ENCODE data around the gene APOLD1.
"Not testable (repeated sequence)": the region's sequence is repeated elsewhere in the genome, so short reads cannot be mapped to it uniquely, and the experiment has no call there.

The APOLD1 gene

DNA sequence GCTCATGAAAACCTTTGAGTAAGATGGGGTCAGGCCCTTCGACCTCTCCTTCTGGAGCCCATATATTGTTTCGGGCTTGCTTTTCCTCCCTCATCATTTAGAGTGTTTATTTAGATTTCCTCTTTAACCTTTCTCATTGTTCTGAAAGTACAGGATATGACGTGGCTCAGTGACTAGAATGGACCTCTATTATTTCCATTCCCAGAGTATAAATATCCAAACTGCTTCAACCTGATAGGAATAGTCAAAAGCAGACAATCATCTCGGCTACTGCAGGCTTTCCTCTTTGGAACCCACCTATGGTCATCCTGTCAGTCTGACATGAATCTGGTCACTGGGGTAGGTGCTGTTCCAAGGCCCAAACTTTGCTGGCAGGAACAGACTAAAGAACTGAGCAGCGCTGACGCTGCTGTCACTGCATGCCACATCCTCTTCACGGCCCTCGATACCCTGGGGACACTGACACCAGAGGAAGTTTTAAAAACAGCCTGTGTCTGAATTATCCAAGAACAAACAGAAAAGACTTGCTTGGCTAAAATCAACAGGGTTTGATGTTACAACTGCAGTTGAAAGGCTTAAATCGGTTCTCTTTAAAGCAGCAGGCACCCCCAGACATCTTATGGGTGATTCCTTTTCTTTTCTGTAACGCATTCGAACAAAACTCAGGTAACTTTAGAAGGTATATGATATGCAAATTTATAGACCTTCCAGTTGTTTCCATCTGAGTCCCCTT is 22.7 kb downstream of the APOLD1 start:
- no peak for DNase-seq (ENCODE audit: low read depth, low spot score)

DNA sequence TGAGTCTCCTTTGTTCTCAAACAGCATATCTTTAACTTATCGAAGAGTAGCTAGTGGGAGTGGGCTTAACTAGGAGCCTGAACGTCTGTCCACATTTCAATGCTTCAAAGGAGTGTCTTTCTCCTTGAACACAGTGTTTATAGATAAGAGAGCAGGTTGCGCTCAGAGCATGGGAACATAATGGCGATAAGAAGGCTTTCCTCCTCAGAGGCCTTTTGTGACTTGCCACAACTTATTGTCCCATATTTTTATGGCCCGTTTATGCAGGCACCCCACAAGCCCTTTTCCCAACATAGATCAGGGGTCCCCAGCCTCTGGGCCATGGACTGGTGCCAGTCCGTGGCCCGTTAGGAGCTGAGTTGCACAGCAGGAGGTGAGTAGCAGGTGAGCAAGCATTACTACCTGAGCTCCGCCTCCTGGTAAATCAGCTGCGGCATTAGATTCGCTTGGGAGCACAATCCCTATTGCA is 25.1 kb downstream of the APOLD1 start:
- no peak for DNase-seq (ENCODE audit: low read depth, low spot score)

DNA sequence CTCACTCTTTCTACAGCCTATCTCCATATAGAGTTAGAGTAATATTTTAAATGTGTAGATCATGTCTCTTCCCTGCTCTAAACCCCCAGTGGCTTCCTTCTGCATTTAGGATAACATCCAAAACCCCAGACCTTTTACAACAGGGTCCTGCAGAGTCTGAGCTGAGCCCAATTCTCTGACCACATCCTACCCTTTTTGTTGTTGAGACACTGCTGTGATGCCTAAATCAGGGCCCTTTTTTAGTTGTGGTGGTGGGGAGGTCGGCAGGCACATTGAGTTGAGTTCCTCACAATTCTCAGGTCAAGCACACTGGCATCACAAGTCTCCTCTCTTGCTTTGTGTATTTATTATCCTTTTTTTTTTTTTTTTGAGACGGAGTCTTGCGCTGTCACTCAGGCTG is 25.9 kb downstream of the APOLD1 start:
- no peak for DNase-seq (ENCODE audit: low read depth, low spot score)

DNA sequence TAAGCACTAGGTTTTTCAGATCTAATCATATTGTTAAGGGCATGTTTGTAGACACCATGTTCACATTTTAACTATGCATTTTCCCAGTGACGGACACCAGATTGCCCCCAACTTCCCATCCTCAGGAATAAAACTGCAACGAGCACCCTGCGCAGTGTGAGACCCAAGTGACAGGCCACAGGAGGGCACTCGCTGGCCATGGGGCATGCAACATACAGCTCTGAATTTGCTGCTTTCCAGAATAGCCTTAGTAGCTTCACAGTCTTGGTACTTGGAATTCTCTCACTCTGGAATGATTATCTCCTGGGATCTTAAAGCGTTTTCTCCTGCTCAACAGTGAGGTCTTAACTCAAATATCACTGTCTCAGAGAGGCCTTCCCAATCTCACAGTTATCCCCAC is 26.7 kb downstream of the APOLD1 start:
- no peak for DNase-seq (ENCODE audit: low read depth, low spot score)

DNA sequence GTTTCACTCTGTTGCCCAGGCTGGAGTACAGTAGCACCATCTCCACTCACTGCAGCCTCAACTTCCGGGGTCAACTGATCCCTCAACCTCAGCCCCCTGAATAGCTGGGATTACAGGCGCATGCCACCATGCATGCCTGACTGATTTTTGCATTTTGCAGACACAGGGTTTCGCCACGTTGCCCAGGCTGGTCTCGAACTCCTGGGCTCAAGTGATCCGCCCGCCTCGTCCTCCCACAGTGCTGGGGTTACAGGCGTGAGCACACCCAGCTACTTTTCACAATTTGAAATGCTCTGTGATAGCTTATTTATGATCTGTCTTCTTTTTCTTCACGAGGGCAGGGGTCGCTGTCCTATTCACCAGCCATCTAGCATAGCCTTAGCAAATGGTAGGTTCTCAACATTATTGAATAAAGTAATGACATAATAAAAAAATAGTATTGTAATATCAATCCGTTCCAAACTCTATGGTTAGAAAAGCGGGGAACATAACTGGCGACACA is 27.2 kb downstream of the APOLD1 start:
- no peak for DNase-seq (ENCODE audit: low read depth, low spot score)

DNA sequence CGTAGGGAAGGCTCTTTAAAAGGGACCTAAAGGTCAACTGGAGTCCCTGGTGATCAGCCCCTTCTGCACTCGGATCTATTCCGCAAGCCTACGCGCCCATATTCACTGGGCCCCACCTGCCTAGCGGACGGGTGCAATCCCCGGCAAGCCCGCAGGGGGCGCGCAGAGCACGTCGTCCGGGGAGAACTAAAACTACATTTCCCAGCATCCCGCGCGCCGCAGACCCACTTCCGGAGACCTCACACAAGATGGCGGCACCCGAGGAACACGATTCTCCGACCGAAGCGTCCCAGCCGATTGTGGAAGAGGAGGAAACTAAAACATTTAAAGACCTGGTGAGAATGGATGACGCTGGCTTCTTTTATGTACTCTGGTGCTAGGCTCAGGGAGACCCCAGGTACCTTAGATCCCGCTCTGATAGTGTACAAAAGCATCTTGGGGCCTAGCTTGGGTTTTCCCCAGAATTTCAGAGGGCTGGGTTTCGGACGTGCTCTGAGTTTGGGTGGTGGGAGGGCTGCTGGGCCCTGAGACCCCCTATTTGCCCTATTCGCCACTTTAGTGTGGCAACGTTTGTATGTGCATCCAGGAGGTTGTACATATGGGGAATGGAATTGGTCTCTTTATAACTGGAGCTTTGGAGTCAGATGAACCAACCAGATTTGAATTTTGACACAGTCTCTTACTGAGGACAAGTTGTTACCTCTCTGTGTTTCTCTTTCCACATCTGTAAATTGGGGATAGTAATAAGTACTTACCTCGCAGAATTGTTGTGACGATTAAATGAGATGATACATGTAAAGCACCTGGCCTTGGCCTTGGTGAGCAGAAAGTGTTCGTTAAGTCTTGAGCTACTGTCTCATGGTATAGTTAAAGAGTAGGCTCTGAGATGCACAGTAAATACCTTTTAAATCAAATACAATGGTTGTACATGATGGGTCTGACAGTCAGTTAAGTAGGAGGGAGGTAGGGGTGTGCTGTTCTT is 28.0 kb downstream of the APOLD1 start, which contains the start of gene DDX47:
TSS of gene DDX47 (plus strand) at position 227 of the 982 bp plus-strand sequence. CDS start at position 249, 22 bp downstream.
- DNase-seq (ENCODE audit: low read depth, low spot score) = peak; percentile 97

DNA sequence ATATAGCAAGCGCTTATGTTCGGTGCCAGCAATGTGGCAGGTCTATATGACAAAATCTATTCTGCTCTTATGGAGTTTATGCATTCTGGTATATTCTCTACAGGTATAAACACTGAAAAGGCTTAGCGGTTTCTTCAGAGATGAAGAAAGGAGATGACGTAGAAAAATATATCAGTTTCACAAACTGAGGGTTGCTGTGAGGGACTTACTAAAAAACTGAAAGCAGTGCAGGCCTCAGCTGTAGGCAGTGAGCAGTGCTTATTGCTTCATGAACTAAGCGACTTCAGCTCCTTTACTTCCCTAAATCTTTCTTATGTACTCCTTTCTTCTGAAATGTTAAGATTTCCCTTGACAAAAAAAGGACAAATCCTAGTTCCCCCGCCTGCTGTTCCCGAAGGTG is 32.2 kb downstream of the APOLD1 start:
- DNase-seq (ENCODE audit: low read depth, low spot score) = no peak

DNA sequence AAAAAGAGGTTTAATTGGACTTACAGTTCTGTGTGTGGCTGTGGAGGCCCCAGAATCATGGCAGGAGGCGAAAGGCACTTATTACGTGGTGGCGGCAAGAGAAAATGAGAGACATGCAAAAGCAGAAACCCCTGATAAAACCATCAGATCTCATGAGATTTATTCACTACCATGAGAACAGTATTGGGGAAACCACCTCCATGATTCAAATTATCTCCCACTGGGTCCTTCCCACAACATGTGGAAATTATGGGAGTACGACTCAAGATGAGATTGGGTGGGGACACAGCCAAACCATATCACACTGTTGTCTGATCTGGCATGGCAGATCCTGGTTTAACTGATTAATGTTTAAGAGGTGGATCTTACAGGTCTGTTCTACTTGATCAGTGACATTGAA is 33.2 kb downstream of the APOLD1 start:
- DNase-seq (ENCODE audit: low read depth, low spot score) = no peak

DNA sequence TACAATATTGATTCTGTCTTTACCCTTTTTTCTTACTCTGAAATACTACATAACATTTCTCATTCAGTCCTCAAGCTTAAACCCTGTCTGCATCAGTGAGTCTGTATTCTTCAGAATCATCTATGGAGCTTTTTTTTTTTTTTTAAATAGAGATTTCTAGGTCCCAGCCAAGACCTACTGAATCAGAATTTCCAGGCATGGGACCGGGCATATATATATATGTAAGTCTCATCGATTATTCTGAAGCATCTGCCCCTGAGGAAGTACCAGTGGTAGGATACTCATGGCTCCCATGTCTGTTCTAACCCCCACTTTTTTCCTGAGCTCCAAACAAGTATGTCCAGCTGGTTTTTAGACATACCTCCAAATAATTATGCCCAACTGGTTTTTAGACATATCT is 33.8 kb downstream of the APOLD1 start:
- DNase-seq (ENCODE audit: low read depth, low spot score) = no peak

DNA sequence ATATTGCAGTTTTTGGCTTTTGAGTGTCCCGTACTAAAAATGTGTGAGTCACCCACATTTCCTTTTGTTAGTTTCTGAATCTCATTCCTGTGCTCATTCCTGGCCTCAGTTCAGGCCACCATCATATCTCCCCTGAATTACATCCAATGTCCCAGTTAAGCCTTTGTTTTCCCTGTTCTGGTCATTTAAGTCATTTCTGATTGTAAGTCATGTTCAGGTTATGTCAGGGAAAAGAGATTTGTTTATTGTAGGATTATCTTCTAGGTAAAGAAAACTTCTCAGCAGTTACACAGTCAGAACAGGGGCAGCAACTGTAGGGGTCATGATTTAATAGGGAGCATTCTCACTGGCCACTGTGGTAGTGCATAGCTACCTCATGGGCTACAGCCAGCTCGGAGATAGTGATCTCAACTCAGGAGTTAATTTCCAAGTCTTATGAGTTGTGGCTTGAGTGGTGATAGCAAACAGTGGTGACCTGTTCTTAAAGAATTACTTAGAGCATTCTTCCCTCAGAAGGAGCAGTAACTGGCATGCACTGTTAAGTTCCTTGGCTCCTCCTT is 34.4 kb downstream of the APOLD1 start:
- peak; percentile 96 for DNase-seq (ENCODE audit: low read depth, low spot score)

DNA sequence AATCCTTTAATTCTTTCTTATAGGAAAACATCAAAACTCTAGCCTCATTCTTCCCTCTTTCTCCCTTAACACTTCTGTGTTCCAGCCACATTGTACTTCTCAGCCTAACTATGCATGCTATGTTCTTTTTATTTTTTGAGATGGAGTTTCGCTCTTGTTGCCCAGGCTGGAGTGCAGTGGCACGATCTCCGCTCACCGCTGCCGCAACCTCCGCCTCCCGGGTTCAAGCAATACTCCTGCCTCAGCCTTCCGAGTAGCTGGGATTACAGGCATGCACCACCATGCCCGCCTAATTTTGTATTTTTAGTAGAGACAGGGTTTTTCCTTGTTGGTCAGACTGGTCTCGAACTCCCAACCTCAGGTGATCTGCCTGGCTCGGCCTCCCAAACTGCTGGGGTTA is 34.9 kb downstream of the APOLD1 start:
- not testable (repeated sequence) for DNase-seq (ENCODE audit: low read depth, low spot score)

DNA sequence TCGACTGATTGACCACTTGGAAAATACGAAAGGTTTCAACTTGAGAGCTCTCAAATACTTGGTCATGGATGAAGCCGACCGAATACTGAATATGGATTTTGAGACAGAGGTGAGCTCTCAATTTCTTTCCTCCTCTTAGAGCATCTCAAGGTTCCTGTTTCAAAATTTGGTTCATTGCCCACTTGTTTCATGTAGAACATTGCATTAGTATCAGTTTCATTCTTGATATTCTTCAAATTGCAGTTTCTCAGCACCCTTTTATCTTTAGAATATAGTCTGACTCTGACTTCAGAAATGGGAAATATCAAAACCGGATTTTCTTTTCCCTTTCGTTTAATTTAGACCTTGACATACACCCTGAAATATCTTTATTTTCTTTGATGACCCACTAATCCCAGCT is 36.5 kb downstream of the APOLD1 start:
- no peak for DNase-seq (ENCODE audit: low read depth, low spot score)

DNA sequence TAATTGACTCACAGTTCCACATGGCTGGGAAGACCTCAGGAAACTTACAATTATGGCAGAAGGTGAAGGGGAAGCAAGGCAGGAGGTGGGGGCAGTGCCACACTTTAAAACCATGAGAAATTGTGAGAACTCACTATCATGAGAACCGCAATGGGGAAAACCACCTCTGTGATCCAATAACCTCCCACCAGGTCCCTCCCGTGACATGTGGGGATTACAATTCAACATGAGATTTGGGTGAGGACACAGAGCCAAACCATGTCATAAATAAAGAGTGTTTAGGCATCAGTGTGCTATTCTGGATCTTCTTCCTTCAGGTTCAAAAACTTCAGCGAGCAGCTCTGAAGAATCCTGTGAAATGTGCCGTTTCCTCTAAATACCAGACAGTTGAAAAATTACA is 37.4 kb downstream of the APOLD1 start:
- peak; percentile 60 for DNase-seq (ENCODE audit: low read depth, low spot score)

DNA sequence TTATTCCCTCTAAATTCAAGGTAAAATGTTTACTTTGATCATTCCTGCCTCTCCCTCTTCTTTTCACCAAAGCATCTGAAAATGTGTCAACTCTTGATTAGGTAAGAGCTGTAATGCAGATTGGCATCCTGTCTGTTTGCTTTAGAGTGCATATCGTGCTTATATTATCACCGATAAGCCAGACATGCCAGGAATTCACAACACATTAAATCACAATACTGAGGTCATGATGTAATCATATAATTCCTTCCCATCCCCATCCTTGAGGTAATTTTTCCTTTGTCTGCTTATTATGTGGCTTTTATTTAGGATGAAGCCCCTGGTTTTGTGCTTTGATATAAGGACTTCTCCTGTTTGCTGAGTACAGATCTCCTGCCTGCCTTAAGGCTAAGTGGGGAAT is 37.8 kb downstream of the APOLD1 start:
- DNase-seq (ENCODE audit: low read depth, low spot score) = peak; percentile 86

DNA sequence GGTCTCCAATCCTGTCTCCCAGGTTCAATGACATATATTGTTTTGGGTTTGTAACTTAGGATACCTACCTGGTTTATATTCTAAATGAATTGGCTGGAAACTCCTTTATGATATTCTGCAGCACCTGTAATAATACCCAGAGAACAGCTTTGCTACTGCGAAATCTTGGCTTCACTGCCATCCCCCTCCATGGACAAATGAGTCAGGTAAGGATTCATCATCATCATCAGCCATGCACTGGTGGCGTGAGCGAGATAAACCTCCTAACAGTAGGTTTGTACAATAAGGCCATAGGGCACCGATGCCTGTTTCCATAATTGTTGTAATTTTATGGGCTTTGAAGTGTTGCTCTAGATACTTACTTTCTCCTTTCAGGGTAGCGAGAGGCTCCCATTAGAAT is 38.4 kb downstream of the APOLD1 start:
- DNase-seq (ENCODE audit: low read depth, low spot score) = no peak

DNA sequence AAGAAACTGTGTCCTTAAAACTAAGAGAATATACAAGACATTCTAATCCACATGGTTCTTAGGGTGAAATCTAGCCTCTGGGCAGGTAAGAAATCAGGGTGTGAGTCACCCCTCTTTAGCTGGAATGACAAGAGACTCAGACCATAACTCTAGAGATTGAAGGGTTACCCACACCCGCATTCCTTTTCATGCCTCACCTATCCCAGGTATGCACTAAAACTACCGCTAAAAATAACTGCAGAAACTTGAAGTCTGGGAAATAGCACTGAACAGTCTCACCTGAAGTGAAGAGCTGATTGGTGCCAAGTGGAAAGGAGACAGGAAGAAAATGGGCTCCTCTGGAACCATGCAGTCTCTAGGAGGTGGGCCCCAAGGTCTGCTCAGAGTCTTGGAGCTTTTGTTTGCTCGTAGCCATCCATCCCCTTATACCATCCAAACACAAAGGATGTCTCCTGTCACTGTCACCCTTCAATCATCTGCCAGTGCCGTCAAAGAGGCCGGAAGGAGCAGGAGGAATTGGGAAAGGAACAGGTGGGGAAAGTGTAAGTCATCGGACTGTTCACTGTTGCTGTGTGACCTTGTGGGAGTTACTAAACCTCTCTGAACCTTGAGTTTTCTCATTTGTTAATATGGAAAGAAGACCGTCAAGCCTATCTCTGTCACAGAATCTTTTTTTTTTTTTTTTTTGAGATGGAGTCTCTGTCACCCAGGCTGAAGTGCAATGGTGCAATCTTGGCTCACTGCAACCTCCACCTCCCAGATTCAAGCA is 50.1 kb downstream of the APOLD1 start:
- peak; percentile 58 for DNase-seq (ENCODE audit: low read depth, low spot score)

DNA sequence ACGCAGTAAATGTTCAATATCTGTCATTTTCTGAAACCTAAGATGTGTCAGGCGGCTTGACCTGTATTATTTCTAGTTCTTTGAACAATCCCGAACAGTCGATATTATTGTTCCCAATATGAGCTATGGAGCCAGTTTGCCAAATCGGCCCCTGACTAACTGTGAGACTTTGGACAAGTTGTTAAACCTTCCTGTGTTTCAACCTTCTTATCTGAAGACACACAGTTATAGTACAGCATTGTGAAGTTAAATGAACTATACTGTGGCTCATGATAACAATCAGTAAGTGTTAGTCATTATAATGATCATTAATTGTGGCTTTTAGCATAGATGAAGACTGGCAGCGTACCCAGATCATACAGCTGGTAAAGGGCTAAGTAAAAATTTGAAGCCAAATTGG is 51.1 kb downstream of the APOLD1 start:
- no peak for DNase-seq (ENCODE audit: low read depth, low spot score)

DNA sequence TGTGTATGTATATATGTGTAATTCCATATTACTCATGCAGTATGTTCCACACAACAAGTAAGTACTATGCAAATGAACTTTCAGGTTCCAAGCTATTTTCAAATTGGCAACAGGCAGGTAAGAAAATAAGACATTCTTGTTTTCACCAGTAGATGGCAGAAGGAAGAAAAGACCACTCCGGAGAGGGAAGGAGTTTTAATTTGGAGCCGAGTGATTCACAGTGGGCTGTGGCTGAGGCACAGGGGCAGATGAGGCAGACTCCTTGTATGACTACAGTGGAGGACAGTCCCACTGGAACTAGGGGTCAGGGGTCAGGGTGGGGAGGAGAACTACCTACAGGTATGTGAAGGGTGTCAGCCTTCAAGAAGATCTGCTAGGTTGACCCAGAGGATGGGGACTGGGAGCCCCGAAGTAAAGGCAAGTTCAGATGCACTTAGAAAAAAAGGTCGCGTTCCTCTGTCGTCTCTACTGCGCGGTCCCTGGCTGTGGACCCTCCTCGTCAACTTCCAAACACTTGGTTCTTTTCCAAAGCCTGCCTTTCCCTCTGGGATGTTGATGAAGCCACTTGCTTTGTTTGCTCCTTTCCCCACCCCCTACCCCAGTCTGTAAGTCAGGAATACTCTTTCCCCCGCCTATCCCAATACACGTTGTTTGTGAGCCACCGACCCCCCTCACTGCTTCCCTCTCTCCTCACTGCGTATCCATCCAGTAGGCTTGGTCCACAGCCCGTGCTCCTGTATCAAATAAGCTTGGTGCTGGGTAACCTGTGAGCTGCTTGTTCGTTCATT is 51.8 kb downstream of the APOLD1 start:
- DNase-seq (ENCODE audit: low read depth, low spot score) = peak; percentile 85

DNA sequence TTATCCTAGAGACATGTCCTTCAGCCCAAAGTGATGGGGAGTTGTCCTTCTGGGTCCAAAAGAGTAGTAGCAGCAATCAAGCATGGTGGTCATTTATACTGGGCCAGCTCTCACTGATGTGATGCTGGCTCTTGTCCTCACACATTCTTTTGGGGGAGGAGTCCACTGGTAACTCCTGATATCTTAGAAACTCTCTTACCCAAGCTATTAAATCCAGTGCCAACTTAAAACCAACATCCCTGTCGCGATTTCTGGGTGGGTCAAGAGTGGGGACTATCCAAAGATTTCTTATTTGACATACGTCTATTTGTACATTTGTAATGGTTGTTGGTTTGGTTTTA is 52.3 kb downstream of the APOLD1 start:
- no peak for DNase-seq (ENCODE audit: low read depth, low spot score)

DNA sequence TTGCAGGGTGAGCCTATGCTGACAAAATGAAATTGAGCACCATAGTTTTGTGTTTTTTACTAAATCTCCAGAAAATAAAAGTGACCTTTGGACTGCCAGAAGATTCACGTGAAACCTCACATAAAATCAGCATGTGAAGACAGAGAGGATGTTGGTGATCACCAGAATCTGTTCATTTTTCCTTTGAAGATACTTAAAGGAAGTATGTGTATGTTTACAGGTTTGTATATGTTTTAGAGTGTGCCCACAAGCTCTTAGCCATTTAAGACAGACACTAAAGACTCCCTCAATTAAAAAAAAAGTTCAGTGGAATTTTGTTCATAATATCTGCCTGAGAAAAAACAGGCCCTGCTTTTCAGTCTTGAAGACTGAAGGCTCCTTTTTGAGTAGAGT is 53.5 kb downstream of the APOLD1 start:
- DNase-seq (ENCODE audit: low read depth, low spot score) = no peak

DNA sequence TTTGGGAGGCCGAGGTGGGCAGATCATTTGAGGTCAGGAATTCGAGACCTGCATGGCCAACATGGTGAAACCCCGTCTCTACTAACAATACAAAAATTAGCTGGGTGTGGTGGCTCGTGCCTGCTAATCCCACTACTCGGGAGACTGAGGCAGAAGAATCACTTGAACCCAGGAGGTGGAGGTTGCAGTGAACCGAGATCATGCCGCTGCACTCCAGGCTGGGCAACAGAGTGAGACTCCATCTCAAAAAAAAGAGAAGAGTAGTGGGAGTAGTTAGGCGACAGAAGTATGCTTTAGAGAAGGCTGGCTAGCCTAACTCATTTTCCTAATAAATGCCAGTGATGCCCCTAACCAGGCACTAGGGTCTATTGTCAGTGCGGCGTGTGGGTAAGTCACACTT is 54.0 kb downstream of the APOLD1 start:
- not testable (repeated sequence) for DNase-seq (ENCODE audit: low read depth, low spot score)
